NCI-H82 treated with DMSO at 0.1 percent for 48 hours (cell line): ENCODE results near the gene AMN.

ENCODE experiments used
- DNase-seq: peaks from one replicate; lab custom pipeline; 2025; ENCODE audit not compliant: unreplicated experiment; lab: John Stamatoyannopoulos, UW

AMN gene

DNA sequence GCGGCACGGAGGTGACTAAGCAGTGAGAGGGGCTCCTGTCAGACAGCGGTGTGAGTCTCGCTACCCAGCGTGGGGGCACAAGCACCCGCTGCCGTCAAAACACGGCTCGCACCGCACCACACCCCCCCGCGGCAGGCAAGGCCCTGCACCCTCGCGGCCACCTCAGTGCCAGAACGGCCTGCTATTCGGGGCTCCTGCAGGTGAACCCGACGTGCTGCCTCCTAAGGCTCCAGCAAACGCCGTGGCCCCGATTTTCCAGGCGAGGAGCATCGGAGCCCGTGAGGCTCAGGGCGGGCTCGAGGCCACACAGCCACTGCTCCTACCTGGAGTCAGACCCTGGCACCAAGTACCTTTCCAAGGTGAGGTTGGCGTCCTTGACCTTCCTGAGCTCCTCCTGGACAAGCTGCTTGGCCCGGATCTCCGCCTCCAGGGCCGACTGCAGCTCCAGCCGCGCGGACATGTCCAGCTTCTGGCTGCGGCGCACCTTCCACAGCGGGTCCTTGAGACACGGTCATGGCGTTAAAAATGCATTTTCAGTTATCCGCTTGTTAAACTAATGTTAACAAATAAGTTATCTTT lies 41.8 kb downstream of the AMN start:
- no peak for DNase-seq

DNA sequence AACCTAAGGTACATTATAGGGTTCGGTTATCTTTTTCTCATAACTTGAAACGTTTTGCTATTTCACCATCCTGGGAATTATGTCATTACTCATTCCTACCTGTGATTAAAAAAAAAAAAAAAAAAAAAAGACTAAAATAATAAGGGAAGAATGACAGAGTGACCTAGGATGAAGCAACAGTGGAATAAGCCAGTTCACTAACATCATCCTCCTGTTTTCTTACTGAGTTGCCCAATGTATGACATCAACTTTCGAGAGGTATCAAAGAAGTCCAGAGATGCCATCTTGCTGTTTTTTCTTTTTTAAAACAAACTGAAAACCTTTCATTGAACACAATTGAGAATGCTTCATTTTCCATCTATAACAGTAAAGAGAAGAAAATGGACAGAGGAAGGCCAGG lies 42.8 kb downstream of the AMN start:
- no peak for DNase-seq

DNA sequence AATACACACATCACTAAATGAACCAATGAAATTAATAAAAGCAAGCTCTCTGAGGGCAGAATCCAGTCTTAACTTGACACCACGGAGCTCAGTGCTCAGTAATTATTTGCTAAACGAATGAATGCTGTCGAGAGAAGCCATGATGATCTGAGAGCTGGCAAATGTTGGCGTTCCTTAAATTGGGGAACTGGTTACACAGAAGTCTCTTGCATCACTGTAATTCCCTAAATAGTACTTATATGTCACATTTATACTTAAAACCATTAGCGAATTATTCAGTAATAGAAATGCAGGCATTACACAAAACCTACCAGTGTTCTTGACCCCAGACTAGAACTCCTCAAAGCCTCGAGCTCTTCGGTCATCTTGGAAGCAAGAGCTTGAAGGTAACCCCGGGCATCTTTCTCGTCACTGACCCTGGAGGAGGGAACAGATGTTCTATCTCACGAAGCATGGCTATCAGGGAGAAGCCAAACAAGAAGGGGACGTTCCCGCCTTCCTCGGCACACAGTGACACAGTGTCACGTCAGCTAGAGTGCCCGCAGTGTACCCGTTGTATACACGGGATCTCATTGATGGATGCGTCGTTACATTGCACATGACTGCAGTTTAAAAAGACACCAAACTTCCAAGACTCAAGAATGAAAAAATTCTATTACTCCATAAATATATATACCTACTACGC lies 43.6 kb downstream of the AMN start:
- no peak for DNase-seq

DNA sequence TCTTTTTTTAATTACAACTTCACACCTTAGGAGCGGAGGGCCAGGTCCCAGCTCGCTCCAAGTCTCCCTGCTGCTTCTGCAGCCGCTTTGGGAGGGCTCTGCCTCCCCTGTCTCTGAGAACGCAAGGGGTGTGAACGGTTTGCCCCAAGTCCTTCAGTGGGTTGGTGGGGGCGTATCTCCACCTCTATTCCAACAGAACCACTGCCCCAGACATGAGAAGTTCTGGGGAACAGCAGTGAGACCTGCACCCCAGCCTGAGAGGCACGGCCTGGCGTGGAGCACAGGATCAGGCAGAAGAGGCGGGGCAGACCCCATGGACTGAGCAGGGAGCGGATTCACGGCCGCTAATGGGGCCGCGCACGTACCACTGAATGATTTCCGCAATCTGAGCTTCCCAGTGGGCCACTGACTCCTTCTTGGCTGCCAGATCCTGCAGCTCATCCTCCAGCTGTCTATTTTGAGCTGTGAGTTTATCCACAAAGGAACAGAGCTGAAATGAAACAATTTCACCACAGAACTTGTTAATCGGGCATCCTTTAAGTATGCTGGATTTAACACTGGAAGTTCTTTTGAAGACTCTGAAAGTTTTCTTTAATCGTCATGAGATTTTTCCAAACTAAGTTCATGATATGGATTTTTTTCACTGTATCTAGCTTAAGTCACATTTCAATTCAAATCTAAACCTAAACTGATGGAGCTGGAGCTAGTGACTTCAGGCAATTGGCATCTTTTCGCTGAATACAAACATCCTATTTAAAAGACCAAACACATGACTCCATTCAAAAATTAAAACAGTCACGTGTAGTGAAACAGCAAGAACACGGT lies 44.4 kb downstream of the AMN start:
- no peak for DNase-seq

- no peak for DNase-seq
Measured at GRCh38 chr14:102967506-102967795, 45.0 kb downstream of the AMN start.

DNA sequence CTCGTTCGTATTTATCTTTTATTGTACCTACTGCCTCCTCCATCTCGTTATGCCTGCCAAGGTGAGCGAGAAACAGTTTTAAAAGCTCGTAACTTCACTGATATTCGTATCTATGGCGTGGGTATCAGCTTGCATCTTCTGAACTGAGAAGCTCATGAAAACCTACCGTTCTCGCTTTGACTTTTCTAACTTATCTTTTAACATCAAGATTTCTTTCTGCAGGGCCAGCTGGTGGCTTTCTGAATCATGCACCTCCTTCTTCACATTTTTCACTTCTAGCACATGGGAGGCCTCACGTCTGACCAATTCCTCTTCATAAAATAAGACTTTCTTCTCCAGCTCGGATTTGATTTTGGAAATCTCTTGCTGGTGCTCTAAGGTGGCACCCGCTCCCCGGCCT lies 45.8 kb downstream of the AMN start:
- no peak for DNase-seq

DNA sequence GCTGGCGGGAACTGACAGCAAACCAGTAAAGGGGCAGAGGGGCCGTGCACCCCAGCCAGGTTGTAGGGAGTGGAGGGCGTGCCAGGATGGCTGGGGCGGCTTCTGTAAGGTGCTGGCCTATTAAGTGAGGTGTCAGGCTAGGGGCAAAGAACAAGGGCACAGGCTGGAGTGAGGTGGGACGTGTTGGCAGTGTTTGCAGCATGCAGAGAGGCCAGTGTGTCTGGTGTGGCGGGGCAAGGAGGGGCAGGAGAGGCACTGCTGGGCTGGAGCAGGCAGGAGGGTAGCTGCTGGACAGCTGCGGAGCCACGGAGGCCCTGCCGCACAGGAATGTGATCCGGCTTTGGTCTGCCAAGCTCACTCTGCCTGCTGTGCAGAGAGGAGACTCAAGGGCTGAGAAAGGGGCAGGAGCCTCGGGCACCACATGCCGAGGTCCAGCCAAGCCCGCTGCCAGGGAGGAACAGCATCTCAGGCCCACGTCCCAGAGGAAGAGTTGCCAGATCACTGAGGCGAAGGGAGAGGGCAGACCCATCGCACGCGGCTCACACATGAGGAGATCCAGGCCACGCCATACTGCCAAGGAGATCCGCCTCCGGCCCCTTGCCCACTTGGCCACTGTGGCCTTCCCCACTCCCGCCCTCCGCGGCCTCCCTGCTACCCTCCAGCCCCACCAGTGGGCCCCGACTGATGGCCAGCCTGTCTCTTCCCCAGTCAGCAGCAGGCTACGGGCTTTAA lies 46.8 kb downstream of the AMN start:
- DNase-seq, result no peak

DNA sequence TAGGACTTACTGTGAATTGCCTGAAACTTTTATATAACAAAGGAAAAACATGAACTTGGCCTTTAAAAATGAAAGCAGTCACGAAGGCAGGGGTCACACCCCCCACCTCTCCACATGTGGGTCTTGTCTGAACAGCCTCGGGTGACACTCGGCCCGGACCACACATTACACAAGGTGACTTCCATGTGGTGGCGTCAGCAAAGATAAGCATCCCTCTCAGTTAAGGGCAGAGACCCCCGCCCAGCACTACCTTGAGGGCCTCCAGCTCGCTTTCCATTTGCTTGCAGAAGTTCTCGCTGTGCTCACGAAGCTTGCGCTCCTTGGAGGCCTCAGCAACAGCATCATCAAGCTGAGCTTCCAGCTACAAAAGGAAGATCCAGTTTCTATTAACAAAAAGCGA lies 47.4 kb downstream of the AMN start:
- no peak for DNase-seq

DNA sequence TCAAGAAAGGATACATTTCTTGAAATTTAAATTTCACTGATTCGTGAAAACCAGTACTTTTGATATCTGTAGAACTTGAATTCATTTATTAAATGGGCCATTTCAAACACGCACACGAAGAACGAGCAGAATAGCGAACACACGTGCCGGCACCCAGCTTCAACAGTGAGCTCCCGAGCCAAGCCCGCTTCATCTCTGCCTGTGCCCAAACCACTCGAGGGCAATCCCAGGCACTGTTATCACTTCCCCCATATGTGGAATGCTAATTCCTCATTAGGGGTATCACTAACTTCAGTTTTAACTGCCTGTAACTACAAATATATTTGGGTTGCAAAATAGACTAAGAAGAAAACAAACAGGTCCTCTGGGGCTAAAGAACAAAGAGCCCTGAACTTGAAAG lies 48.0 kb downstream of the AMN start:
- DNase-seq, result no peak

GRCh38 chr14:102971314-102971713 lies 48.9 kb downstream of the AMN start:
- DNase-seq, result no peak

GRCh38 chr14:102971836-102972606 lies 49.6 kb downstream of the AMN start:
- DNase-seq, result no peak

DNA sequence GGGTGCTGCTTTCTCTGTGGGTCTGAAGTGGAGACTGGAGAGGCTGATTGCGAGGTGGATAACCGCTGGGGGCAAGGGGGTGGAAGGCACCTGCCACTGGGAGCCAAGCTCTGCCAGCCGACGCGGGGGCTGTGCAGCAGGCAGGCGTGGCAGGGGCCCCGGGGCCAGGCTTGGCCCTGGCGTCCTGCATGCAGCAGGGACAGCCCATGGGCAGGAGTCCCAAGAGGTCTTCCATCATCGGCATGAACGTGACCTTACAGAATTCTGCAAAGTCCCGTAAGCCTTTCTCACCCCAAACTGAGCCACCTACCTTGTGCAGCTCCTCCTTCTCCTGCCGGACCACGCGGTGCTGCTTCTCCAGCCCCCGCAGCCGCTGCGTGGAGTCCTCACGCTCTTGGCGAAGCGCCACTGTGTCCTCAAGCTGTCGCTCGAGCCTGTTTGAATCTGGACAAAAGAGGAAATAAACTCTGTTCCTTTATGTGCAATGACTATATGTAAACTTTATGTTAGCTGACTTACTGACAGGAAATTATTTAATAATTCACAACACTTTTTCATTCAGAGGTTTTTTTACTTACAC lies 51.3 kb downstream of the AMN start:
- DNase-seq, result no peak

DNA sequence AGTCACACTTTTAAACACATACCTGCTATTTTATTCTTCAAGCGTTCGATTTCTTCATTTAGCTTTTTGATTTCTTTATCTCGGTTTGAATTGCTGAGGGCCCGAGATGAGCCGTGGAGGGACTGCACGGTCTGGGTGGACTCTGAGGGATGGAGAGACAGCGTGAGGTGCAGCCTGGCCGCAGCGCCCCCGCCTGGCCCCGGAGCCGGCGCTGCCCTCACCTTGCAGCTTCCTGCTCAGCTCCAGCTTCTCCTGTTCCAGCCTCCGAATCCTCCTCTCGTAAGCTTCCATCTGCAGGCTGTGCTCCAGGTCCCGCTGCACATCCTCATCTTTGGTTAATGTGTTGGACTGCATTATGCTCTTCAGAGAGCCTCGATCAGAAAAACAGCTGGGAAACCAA lies 53.2 kb downstream of the AMN start:
- DNase-seq, result no peak

DNA sequence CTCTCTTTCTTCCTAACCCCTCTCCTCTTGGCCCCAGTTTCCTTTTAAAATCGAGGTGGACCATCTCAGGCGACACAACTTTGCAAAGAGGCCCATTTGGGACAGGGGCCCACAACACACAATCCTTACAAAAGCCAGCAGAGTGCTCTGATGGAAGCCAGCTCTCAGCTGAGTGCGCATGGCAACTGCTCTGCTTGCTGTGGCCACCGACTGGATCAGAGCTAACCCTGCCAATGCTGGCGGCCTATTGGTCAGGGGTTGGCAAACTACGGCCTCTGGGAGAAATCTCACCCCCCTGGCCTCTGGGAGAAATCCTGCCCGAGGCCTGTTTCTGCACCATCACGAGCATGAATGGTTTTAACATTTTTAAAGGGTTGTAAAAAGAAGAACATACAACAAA lies 55.0 kb downstream of the AMN start:
- no peak for DNase-seq

DNA sequence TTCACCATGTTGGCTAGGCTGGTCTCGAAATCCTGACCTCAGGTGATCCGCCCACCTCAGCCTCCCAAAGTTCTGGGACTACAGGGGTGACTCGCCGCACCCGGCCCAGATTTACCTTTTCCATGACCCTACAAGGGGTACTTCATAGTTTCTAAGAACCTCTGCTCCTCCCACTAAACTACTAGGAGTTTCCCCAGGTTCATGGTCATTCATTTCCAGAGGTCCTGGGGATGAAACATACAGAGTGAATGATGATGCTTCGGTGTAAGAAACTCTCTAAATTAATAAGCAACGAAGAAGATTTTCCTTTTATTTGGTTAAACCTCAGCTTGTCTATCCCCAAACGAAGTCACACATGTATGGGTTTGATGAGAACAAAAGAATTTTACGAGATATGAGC lies 56.9 kb downstream of the AMN start:
- no peak for DNase-seq

DNA sequence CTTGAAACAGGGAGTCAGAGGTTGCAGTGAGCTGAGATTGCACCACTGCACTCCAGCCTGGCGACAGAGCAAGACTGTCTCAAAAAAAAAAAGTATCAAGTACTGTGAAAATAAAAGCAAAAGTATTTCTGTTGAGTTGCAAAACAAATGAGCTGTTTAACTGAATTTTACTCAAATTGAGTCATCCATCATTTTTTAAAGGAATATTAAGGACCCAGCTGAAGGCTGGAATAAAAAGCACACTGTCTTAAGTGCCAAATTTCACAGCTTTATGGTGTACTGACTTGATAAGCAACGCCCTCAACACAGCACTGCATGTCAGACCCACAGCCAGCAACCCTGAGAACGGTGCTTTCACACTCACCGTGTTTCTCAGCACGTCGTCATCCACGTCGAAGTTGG lies 57.9 kb downstream of the AMN start:
- no peak for DNase-seq
